Measurements from ENCODE around the gene FOXN3.

DNA sequence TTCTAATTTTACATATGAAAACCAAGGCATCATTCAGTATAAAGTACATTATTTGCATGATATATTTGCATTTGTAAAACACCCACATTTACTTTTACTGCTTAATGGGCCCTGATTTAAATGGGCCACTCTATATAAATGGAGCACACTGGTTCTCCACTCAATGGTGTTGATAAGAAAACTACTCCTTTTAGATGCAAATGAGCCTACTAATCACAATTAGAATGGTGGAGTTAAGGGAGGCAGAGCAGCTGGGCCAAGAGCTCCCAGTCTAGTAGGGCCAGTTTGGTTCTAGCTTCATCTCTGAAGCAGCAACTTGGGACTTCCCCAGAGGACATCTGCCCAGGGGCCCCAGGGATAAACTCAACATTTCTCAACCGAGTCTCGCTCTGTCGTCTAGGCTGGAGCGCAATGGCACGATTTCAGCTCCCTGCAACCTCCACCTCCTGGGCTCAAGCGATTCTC is 120.7 kb downstream of the FOXN3 start:
- TF ChIP-seq POLR2A (IDR thresholded peaks at IDR 0.05; ENCODE audit: low read length), result no peak
- TF ChIP-seq GATA1 (IDR thresholded peaks at IDR 0.05; ENCODE audit: low read depth, low read length), result no peak

Measured in erythroblast (primary cell).